SHP77 treated with DMSO at 0.1 percent for 48 hours (cell line): Measurements from ENCODE around the gene PHACTR4.
"Not testable (repeated sequence)": the region's sequence is repeated elsewhere in the genome, so short reads cannot be mapped to it uniquely, and the experiment has no call there.

ENCODE experiments used
- DNase-seq: peaks from one replicate; lab custom pipeline; 2025; lab: John Stamatoyannopoulos, UW

PHACTR4 gene

DNA sequence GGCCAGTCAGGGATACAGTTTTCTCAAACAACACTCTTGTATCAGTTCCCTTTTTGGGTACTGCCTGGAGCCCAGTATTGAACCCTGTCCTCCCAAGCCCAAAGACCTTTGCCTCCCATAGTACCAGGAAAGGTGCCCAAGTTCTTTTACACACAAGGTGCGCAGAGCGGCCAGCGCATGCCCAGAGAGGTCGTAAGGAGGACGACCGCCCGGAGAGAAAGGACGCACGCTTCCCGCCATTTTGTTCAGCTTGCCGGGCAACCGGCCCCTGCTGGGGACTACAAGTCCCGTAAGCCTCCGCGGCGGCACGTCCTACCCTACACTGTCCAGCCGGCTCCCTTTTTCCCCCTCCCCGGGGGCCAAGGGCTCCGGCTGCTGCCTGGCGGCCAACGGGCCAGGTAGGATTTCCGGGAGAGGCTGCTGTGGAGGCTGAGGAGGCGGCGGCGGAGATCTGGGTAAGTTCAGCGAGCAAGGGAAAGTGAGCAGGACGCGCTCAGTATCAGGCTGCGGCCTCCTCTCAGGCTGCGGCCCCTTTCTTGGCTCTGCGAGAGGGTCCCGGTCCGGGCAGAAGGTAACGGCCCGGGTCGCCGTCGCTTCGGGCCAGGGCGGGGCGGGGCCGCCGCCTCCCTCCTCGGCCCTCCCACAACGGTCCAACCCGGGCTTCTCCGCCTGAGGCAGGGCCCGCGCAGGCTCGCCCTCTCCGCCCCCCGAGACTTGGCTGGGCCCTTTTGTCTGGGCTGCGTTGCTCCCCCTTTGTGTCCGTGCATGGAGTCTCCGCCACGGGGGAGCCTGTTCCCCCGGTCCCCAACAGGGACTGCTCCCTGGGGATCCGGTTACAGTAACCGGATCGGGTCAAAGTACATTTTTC is at the start of gene PHACTR4:
PHACTR4 (plus strand) TSS at position 370 of the 868 bp plus-strand sequence. CDS start 37,708 bp downstream, outside the sequence.
- peak; percentile 88 for DNase-seq

DNA sequence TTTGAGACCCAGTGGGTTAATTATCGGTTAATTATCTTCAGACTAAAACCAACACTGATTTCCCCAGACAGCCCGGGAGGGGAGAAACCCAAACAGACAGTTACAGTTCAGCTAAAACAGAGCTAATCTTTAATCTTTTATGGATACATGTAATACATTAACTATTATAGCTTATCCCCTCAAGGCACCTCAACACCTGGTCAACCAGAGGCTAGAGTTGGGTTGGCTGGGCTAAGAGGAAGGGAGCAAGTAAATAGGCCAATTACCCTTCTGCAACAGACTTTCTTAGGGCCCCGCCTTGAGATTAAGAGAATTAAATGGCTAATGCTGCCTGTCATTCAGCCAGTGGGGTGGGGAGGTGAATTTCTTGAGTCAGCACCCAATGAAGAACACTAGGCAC is 47.3 kb upstream of the PHACTR4 start:
- no peak for DNase-seq

DNA sequence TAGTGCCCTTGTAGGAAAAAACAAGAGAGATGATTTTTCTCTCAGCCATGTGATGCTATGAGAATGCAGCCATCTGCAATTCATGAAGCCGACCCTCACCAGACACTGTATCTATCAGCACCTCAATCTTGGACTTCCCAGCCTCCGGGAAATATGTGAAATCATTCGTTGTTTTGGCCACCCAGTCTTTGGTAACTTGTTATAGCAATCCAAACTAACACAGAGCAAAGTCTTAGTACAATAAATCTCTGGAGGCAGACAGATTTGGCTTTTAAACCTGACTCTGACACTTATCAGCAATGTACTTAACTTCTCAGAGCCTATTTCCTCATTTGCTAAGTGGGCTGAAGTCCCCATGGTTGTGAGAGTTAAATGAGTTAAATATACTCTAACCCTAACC is 45.8 kb upstream of the PHACTR4 start:
- DNase-seq: no peak

DNA sequence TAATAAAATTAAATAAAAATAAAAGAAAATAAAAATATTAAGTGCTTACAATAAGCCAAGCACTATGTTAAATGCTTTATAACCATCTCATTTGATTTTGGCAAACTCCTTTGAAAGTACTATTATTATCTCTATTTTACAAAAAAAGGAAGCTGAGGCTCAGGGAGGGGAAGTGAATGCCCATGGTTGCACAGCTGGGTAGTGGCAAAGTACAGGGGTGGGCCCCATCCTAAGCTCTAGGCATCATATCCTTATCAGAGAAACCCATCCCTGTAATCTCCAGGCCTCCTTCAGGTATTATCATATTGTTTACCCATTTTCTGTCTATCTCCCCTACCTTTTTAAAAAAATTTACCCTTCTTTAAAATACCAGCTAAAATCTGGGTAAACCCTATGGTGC is 43.0 kb upstream of the PHACTR4 start:
- no peak for DNase-seq

DNA sequence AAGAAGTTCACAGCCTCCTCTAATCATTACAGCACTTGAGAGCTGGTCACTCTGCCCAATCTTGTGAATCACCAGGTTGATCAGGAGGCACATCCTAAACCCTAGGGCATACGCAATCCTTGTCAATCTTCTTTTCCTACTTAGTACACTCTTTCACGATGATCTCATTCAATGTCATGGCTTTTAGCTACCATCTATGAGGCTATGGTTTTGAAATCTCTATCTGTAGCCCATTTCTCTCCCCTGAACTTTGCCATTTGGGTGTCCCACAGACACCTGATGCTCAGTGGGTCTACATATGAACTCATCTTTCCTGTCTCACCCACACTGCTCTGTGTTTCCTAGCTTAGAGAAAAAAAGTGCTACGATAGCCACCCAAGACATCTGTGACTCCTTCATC is 42.6 kb upstream of the PHACTR4 start:
- no peak for DNase-seq

DNA sequence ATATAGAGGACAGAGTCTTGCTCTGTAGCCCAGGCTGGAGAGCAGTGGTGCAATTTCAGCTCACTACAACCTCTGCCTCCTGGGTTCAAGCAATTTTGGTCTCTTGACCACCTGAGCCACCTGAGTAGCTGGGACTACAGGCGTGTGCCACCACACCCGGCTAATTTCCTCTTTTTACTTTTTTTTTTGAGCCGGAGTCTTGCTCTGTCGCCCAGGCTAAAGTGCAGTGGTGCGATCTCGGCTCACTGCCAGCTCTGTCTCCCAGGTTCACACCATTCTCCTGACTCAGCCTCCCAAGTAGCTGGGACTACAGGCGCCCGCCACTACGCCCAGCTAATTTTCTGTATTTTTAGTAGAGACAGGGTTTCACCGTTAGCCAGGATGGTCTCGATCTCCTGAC is 42.1 kb upstream of the PHACTR4 start:
- DNase-seq: not testable (repeated sequence)

DNA sequence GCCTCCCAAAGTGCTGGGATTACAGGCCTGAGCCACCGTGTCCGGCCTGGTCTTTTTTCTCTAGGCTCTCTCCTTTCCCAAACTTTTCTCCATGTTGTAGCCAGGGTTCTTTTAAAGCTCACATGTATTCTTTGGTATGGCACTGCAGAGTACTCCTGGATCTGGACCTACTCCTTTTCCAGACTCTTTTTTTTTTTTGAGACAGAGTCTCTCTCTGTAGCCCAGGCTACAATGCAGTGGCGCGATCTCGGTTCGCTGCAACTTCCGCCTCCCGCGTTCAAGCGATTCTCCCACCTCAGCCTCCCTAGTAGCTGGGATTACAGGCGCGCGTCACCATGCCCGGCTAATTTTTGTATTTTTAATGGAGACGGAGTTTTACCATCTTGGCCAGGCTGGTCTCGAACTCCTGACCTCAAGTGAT is 41.3 kb upstream of the PHACTR4 start:
- DNase-seq: no peak

DNA sequence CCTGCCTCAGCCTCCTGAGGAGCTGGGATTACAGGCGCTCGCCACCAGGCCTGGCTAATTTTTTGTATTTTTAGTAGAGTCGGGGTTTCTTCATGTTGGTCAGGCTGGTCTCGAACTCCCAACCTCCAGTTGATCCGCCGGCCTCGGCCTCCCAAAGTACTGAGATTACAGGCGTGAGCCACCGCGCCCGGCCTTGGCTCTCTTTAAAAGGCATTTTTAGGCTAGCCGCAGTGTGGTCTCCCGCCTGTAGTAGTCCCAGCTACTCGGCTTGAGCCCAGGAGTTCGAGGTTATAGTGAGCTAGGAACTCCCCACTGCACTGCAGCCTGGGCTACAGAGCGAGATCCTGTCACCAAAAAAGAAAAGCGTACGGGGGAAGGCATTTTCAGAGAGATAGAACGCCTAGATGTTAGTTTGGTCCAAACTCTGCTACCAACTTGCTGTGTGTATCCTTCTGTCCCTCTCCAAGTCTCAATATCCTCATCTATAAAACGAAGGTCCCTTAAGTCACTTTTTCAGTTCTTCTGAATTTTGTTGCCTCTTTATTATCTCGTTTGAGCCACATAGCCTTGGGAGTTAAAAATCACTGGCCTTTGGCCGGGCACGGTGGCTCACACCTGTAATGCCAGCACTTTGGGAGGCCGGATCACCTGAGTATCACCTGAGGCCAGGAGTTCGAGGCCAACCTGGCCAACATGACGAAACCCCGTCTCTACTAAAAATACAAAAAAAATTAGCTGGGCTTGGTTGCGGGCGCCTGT is 40.0 kb upstream of the PHACTR4 start:
- DNase-seq: no peak

DNA sequence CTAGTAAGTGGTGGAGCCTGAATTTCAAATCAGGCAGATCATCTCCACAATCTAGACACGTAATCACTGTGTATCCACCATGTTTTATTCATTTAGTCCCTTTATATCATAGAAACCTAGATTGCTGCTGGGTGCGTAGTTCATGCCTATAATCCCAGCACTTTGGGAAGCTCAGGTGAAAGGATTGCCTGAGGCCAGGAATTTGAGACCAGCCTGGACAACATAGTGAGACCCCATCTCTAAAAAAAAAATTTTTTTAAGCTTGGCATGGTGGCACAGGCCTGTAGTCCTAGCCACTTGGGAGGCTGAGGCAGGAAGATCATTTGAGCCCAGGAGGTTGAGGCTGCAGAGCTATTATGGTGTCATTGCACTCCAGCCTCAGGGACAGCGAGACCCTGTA is 30.6 kb upstream of the PHACTR4 start:
- no peak for DNase-seq

DNA sequence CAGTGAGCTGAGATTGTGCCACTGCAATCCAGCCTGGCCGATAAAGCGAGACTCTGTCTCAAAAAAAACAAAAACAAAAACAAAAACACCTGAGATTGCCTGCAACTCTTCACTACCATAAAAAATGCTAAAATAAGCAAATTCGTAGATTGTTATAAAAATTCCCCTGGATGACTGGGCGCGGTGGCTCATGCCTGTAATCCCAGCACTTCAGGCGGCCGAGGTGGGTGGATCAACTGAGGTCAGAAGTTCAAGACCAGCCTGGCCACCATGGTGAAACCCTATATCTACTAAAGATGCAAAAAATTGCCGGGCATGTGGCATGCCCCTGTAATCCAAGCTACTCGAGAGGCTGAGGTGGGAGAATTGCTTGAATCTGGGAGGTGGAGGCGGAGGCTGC is 30.0 kb upstream of the PHACTR4 start:
- no peak for DNase-seq

DNA sequence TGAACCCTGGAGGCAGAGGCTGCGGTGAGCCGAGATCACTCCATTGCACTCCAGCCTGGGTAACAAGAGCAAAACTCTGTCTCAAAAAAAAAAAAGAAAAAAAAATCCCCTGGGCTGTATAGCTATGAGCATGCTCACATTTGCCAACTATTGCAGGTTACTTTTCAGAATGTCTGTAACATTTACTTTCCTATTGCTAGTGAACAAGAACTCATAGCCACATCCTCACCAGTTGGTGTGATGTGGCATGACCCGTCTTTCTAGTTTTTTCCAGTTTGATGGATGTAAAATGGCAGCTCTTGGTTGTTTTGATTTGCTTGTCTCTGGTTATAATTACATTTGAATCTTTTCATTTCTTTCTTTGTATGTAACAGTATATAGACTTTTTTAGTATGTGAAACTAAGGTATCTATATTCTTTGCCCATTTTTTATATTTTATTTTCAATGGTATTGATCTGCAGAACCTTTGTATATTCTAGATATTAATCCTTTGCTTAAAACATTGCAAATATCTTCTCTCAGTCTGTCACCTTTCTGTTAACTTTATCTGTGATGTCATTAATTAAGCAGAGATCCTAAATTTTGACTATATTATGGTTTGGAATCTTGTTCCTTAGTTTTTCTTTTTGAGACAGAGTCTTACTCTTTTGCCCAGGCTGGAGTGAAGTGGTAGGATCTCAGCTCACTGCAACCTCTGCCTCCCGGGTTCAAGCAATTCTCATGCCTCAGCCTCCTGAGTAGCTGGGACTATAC is 29.1 kb upstream of the PHACTR4 start:
- no peak for DNase-seq

DNA sequence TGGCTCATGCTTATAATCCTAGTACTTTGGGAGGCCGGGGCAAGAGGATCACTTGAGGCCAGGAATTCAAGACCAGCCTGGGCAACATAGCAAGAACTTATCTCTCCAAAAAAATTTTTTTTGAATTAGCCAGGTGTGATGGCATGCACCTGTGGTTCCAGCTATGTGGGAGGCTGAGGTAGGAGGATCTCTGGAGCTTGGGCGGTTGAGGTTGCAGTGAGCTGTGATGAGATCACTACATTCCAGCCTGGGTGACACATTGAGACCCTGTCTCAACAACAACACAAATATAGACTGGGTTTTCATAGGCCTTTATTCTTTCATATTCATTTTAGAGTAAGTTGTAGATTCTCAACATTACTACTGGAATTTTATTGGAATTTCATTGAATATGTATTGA is 27.9 kb upstream of the PHACTR4 start:
- DNase-seq: no peak

DNA sequence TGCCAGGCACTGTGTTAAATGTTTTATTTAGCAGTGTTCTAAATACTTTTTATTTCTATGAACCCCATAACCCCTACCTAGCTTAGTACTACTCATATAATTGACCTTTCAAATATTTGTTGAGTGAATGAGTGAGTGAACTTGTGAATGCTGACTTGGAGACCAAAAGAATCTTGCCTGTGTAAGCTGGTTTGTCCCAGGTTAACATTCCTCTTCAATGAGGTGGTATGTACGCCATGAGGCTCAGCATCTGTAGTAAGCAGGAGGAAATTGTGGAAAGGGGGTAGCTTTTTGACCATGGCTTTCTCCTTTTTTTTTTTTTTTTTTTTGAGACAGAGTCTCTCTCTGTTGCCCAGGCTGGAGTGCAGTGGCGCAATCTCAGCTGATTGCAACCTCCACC is 26.1 kb upstream of the PHACTR4 start:
- no peak for DNase-seq

DNA sequence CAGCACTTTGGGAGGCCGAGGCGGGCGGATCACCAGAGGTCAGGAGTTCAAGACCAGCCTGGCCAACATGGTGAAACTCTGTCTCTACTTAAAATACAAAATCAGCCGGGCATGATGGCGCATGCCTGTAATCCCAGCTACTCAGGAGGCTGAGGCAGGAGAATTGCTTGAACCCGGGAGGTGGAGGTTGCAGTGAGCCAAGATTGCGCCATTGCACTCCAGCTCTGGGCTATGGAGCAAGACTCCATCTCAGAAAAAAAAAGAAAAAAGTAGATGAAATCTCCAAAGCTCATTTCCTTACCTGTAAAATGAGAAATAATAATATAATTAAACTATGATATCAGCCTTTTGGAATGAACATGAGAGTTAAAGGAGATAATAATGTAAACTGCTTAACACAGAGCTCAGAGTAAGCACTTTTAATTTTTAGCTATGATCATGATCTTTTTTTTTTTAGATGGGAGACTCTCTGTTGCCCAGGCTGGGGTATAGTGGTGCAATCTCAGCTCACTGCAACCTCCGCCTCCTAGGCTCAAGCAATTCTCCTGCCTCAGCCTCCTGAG is 16.2 kb upstream of the PHACTR4 start:
- DNase-seq: not testable (repeated sequence)

DNA sequence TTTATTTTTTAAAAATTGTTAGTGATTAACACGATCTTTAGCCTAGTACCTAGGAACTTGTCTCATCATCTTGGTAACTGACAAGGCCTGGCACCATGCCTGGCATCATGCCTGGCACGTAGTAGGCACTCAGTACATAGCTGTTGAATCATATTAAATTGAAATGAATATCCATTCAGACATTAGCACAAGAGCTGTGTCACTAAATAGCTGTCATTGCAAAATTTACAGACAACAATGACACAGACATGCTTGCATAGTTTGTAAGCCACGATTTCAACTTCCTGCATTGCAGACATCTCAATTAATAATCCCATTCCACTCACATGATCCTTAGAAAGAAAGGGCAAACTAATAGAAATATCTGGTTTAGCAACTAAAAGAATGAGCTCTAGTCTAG is 15.4 kb upstream of the PHACTR4 start:
- DNase-seq: no peak

DNA sequence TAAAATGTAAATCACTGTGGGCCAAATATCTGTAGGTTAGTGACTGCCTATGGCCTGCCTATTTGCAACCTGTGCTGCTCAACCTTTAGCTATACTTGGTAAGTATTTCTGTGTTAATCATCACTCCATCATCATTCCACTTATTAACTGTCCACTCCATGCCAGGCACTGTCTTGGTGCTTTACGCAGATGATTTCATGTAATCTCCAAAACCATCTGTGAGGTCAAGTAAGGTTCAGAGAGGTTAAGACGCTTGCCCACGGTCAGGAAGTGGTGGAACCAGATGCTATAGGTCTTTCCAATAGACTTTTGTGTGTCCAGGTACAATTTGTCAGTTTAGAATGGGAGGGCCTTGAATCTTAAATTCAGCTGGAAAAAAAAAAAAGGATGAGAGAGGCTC is 10.8 kb upstream of the PHACTR4 start:
- no peak for DNase-seq

DNA sequence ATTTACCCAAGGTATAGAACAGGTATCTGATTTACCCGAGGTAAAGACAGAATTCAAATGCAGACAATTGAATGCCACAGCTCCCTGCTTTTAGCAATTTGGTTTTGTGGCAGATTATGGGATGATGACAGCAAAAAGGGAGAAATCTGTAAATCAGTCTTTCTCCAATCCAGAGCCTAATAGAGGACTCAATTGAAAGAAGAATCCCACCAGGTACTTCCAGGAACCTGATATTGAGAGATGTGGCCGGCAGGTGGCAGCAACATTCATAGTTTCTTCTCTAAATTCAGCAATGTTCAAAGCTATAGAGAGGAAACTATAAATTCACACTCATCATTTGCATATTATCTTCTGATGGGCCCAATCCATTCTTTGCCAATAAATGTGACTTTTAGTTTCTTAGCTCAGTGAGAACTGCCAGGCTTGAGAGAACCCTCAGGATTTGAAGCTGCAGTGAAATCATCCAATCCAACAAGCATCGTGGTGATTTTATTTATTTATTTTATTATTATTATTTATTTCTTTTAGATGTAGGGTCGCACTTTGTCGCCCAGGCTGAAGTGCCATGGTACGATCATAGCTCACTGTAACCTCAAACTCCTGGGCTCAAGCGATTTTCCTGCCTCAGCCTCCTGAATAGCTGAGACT is 9.8 kb upstream of the PHACTR4 start:
- DNase-seq: peak; percentile 41

DNA sequence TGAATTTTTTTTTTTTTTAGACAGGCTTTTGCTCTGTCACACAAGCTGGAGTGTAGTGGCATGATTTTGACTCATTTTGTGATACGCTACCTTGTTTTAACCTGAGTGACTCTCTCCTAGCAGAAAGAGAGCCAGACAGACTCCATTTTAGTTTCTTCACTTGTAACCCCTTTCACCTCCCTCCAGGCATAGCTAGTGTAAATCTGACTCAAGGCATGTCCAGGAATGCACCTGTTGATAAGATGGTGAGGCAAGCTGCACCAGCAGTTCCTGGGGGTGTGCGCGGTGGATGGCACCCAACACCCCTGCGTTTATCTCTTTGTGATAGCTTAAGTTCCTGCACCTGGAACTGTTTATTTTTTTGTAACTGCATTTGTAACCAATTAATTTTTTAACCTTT is 4.7 kb upstream of the PHACTR4 start:
- DNase-seq: no peak

DNA sequence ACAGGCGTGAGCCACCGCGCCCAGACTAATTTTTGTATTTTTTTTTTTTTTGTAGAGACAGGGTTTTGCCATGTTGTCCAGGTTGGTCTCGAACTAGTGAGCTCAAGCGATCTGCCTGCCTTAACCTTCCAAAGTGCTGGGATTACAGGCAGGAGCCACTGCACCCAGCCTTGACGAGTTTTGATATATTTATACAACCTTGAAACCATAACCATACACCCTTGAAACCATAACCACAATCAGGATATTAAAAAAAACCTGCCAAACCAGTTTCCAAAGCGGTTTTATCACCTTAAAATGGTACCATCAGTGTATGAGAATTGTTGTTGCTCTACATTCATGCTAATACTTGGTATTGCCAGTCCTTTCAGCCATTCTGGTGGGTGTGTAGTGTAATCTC is 3.7 kb upstream of the PHACTR4 start:
- DNase-seq: no peak

DNA sequence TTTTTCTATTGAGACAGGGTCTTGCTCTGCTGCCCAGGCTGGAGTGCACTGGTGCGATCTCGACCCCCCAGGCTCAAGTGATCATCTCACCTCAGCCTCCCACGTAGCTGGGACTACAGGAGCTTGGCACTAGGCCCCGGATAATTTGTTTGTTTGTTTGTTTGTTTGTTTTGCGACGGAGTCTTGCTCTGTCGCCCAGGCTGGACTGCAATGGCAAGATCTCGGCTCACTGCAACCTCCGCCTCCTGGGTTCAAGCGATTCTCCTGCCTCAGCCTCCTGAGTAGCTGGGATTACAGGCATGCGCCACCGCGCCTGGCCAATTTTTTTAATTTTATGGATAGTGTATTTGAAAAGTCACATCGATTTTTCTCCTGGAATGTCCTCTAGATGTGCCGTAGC is 932 bp upstream of the PHACTR4 start:
- not testable (repeated sequence) for DNase-seq

DNA sequence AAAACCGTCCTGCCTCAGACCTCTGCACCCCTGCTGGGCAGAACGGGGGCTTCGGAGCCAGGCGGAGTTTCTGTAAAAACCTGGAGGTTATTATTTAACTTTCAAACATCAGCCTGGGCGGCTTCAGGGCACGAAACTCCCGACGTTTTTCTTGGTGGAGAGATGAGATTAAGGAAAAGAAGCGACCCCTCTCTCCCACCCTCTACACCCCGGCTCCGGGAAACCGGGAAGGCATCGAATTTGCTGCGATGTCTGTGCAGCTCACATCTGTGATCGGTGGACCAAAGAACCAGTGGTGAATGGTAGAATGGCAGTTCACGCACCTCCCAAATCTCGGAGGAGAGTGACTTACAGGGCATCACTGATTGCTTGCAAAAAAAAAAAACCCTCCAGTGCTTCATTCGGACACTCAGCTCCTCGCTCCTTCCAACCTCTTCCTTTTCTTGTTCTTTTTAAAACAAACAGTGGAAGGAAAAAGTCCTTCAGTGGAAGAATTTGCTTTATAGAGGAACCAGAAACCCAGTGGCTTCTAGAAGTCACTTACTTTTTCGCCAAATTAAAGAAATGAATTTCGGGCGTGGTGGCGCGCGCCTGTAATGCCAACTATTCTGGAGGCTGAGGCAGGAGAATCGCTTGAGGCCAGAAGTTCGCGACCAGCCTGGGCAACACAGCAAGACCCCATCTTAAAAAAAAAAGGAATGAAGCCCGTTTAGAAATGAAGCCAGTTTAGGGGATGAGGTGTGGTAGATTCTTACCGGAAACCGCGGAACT is 884 bp downstream of the PHACTR4 start:
- no peak for DNase-seq
